Common myeloid progenitor, CD34-positive (primary cell): ENCODE data around the gene MEGF6.

Source experiments
- CTCF ChIA-PET: fragments of 350-600 bp; sonication (Branson Sonifier 250); formaldehyde crosslinking; loops from one replicate; lab custom pipeline; 2021; ENCODE audit warnings: antibody characterized with exemption; lab: Charles Lee
- POLR2A ChIA-PET: fragments of 350-600 bp; sonication (Branson Sonifier 250); formaldehyde crosslinking; loops from one replicate; lab custom pipeline; 2021; ENCODE audit warnings: antibody characterized with exemption; lab: Charles Lee
- DNase-seq, 3 donors: peaks; one replicate each; pipeline versions ENCODE4 v3.0.0 to v3.0.0-alpha.2; 2013
- H3K27ac ChIP-seq, 2 experiments: 1 replicate in 1 of 2; 2 replicates in 1 of 2; pipeline ENCODE4 v1.7.0; 2013; ENCODE audit warnings: inconsistent platforms in 2 of 2, low read length in 2 of 2, mild to moderate bottlenecking in 2 of 2, low read depth in 1 of 2, moderate library complexity in 1 of 2; ENCODE audit not compliant: severe bottlenecking in 2 of 2, insufficient read depth in 1 of 2, poor library complexity in 1 of 2
- H3K27me3 ChIP-seq, 5 experiments: replicated peaks in 2 of 5; 1 replicate in 3 of 5; 2 replicates in 2 of 5; pipeline versions ENCODE4 v1.6.1 to v1.7.0; 2013; ENCODE audit warnings: low read length in 4 of 5, mild to moderate bottlenecking in 2 of 5, moderate library complexity in 2 of 5, inconsistent platforms in 1 of 5; ENCODE audit not compliant: insufficient read depth in 5 of 5, control insufficient read depth in 4 of 5
- H3K36me3 ChIP-seq, 4 experiments: 1 replicate in 2 of 4; 2 replicates in 2 of 4; pipeline versions ENCODE4 v1.6.1 to v1.7.0; 2013; ENCODE audit warnings: low read length in 3 of 4, control low read depth in 1 of 4, mild to moderate bottlenecking in 1 of 4; ENCODE audit not compliant: control insufficient read depth in 4 of 4, insufficient read depth in 4 of 4
- H3K4me1 ChIP-seq, 4 experiments: 1 replicate in 3 of 4; 2 replicates in 1 of 4; pipeline versions ENCODE4 v1.6.1 to v1.7.1; 2013; ENCODE audit warnings: low read length in 3 of 4, mild to moderate bottlenecking in 3 of 4, control low read depth in 1 of 4, inconsistent platforms in 1 of 4, moderate library complexity in 1 of 4; ENCODE audit not compliant: control insufficient read depth in 4 of 4, insufficient read depth in 4 of 4; ENCODE audit errors: control extremely low read depth in 1 of 4
- H3K4me3 ChIP-seq, 7 experiments: 1 replicate in 4 of 7; 2 replicates in 3 of 7; pipeline versions ENCODE4 v1.5.1 to v1.7.0; 2013; ENCODE audit warnings: mild to moderate bottlenecking in 7 of 7, low read length in 6 of 7, moderate library complexity in 6 of 7, inconsistent platforms in 2 of 7, low read depth in 2 of 7, control low read depth in 1 of 7; ENCODE audit not compliant: insufficient read depth in 4 of 7, control insufficient read depth in 1 of 7; ENCODE audit errors: extremely low read depth in 1 of 7
- H3K9me3 ChIP-seq, 5 experiments: 1 replicate in 4 of 5; 2 replicates in 1 of 5; pipeline versions ENCODE4 v1.6.1 to v1.7.1; 2013; ENCODE audit warnings: low read length in 4 of 5, mild to moderate bottlenecking in 2 of 5, inconsistent platforms in 1 of 5, low read depth in 1 of 5, moderate library complexity in 1 of 5; ENCODE audit not compliant: control insufficient read depth in 4 of 5, insufficient read depth in 2 of 5; ENCODE audit errors: control extremely low read depth in 1 of 5
- WGBS: methylation state at CpG from one replicate; pipeline ENCODE4 v1.1.5; 2013; ENCODE audit not compliant: insufficient coverage; 5-methylcytosine and 5-hydroxymethylcytosine counted together

MEGF6 gene

GRCh38 chr1:3540876-3541275 is 70.4 kb downstream of the MEGF6 start:
- H3K4me1 ChIP-seq, result peaks cover 0 to 68% (median 30%) of the 10 kb centered on the region in 4 experiments
- ChIA-PET CTCF (interaction anchor here (1.2 to 4.1 kb wide), 3 partner anchors 8 to 14 kb away, joined by 4 to 25 read pairs (median 5); no protein-coding TSS in a partner anchor), POLR2A (interaction anchor here (1.5 kb wide), 1 partner anchor 9 kb away, joined by 6 read pairs; no protein-coding TSS in a partner anchor)
- DNase-seq, result no peak
- WGBS, result 94% methylated on average over 12 of the region's 13 CpGs
- no peaks in the 10 kb centered on the region for H3K36me3 ChIP-seq
- no peaks in the 10 kb centered on the region for H3K9me3 ChIP-seq
- no peaks in the 10 kb centered on the region for H3K27me3 ChIP-seq
- no peak overlapping the region for H3K27ac ChIP-seq
- H3K4me3 ChIP-seq, result no peak overlapping the region

GRCh38 chr1:3539707-3540425 is 71.4 kb downstream of the MEGF6 start:
- WGBS, result 36% methylated on average over 21 of the region's 24 CpGs
- Histone ChIP-seq H3K4me3 (peak overlapping the region in 1 of 7 experiments; percentile 4), H3K27ac (no peak overlapping the region), H3K27me3 (no peaks in the 10 kb centered on the region), H3K36me3 (no peaks in the 10 kb centered on the region), H3K9me3 (no peaks in the 10 kb centered on the region), H3K4me1 (peaks cover 0 to 68% (median 30%) of the 10 kb centered on the region in 4 experiments)
- DNase-seq, result peak in 2 of 3 donors; percentile 47 to 48
- CTCF ChIA-PET, result interaction anchor here (0.6 to 4.1 kb wide), 5 partner anchors 9 to 87 kb away, joined by 3 to 25 read pairs (median 4); no protein-coding TSS in a partner anchor
- POLR2A ChIA-PET, result interaction anchor here (1.4 to 1.5 kb wide), 2 partner anchors 8 to 10 kb away, joined by 4 to 6 read pairs; no protein-coding TSS in a partner anchor

- 97% methylated on average over 16 of the region's 16 CpGs for WGBS
- CTCF ChIA-PET, result interaction anchor here (1.1 to 1.9 kb wide), 4 partner anchors 19 to 191 kb away, joined by 3 to 5 read pairs (median 4); no protein-coding TSS in a partner anchor
- peaks cover 0 to 60% (median 30%) of the 10 kb centered on the region in 4 experiments for H3K4me1 ChIP-seq
Measured at GRCh38 chr1:3537359-3537758, 73.9 kb downstream of the MEGF6 start.

GRCh38 chr1:3536420-3537195 is 74.7 kb downstream of the MEGF6 start:
- Histone ChIP-seq H3K27ac (no peak overlapping the region), H3K36me3 (no peaks in the 10 kb centered on the region), H3K4me3 (no peak overlapping the region), H3K4me1 (peaks cover 0 to 56% (median 32%) of the 10 kb centered on the region in 4 experiments), H3K9me3 (no peaks in the 10 kb centered on the region), H3K27me3 (no peaks in the 10 kb centered on the region)
- no peak for DNase-seq
- ChIA-PET CTCF (interaction anchor here (1.8 kb wide), 1 partner anchor 20 kb away, joined by 4 read pairs; no protein-coding TSS in a partner anchor), POLR2A (no interaction called here)
- WGBS, result 97% methylated on average over 16 of the region's 27 CpGs

More at GRCh38 chr1:3537359-3537758, 73.9 kb downstream of the MEGF6 start:
- Histone ChIP-seq H3K4me3 (no peak overlapping the region), H3K9me3 (no peaks in the 10 kb centered on the region), H3K27ac (no peak overlapping the region), H3K27me3 (no peaks in the 10 kb centered on the region), H3K36me3 (no peaks in the 10 kb centered on the region)
- POLR2A ChIA-PET, result no interaction called here
- no peak for DNase-seq

GRCh38 chr1:3535732-3536131 is 75.6 kb downstream of the MEGF6 start:
- CTCF ChIA-PET, result no interaction called here
- no peaks in the 10 kb centered on the region for H3K36me3 ChIP-seq
- WGBS, result 97% methylated on average over 8 of the region's 12 CpGs
- H3K27me3 ChIP-seq, result no peaks in the 10 kb centered on the region
- peaks cover 0 to 49% (median 36%) of the 10 kb centered on the region in 4 experiments for H3K4me1 ChIP-seq
- no peak overlapping the region for H3K27ac ChIP-seq
- H3K9me3 ChIP-seq, result no peaks in the 10 kb centered on the region
- POLR2A ChIA-PET, result no interaction called here
- H3K4me3 ChIP-seq, result no peak overlapping the region
- DNase-seq, result no peak

- ChIA-PET POLR2A (no interaction called here), CTCF (interaction anchor here (2.0 kb wide), 1 partner anchor 86 kb away, joined by 4 read pairs; no protein-coding TSS in a partner anchor)
- 95% methylated on average over 17 of the region's 17 CpGs for WGBS
- Histone ChIP-seq H3K9me3 (no peaks in the 10 kb centered on the region), H3K4me3 (no peak overlapping the region), H3K36me3 (no peaks in the 10 kb centered on the region), H3K27ac (no peak overlapping the region), H3K4me1 (peaks cover 0 to 49% (median 39%) of the 10 kb centered on the region in 4 experiments), H3K27me3 (no peaks in the 10 kb centered on the region)
- DNase-seq, result no peak
Measured at GRCh38 chr1:3534803-3535637, 76.3 kb downstream of the MEGF6 start.
